Choroid plexus epithelial cell (primary cell): ENCODE results near the gene NPFF.

ENCODE experiments used
- DNase-seq: peaks from one replicate; pipeline ENCODE4 v3.0.0-alpha.2; 2010; ENCODE audit warnings: low read depth
- H3K4me3 ChIP-seq: 2 replicates; pipeline ENCODE4 v1.5.1; 2011; ENCODE audit warnings: low read depth, mild to moderate bottlenecking, control low read depth, low read length, moderate library complexity
- TF ChIP-seq, protein P1 (sequence below): conservative IDR thresholded peaks from 2 replicates; pipeline ENCODE4 v1.5.1; 2011; ENCODE audit warnings: low read depth, mild to moderate bottlenecking, control low read depth, inconsistent platforms, low read length, moderate library complexity

NPFF gene

DNA sequence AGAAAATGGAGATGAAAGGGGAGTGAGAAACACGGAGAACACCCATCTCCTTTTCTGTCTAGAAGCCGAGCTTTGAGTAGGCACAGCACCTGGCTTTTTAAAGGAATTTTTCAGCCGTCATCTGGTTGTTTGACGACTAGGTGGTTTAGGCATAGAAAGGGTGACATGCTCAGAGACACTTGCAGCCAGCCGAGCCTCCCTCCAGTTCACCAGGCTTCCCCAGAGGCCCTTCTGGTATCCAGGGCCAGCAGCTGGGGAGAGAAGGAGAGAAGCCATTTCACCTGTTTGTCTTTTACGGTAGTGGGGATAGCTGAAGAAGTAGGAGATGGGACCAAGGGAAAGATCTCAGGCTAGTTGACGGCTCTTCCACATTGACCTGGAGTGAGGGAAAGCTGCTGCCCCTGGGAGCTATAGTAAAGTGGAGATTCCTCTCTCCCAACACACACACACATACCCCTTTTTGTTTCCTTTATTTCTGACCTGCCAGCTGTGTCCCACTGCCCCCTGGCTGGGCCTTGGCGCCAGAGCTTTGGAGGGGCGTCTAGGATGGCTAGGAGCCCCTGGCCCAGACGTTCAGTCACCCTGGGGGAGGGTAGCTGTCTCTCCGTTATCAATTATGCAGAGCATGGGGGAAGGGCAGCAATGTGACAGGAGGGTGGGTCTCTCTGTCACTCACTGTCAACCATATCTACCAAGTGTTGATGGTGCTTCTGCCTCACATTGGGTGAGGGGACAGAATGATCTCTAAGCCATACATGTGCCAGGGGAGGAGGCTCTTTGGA is 13.5 kb downstream of the NPFF start:
- TF ChIP-seq, protein P1, sequence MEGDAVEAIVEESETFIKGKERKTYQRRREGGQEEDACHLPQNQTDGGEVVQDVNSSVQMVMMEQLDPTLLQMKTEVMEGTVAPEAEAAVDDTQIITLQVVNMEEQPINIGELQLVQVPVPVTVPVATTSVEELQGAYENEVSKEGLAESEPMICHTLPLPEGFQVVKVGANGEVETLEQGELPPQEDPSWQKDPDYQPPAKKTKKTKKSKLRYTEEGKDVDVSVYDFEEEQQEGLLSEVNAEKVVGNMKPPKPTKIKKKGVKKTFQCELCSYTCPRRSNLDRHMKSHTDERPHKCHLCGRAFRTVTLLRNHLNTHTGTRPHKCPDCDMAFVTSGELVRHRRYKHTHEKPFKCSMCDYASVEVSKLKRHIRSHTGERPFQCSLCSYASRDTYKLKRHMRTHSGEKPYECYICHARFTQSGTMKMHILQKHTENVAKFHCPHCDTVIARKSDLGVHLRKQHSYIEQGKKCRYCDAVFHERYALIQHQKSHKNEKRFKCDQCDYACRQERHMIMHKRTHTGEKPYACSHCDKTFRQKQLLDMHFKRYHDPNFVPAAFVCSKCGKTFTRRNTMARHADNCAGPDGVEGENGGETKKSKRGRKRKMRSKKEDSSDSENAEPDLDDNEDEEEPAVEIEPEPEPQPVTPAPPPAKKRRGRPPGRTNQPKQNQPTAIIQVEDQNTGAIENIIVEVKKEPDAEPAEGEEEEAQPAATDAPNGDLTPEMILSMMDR = no peak
- DNase-seq = no peak
- peak overlapping the region; percentile 65 for H3K4me3 ChIP-seq

DNA sequence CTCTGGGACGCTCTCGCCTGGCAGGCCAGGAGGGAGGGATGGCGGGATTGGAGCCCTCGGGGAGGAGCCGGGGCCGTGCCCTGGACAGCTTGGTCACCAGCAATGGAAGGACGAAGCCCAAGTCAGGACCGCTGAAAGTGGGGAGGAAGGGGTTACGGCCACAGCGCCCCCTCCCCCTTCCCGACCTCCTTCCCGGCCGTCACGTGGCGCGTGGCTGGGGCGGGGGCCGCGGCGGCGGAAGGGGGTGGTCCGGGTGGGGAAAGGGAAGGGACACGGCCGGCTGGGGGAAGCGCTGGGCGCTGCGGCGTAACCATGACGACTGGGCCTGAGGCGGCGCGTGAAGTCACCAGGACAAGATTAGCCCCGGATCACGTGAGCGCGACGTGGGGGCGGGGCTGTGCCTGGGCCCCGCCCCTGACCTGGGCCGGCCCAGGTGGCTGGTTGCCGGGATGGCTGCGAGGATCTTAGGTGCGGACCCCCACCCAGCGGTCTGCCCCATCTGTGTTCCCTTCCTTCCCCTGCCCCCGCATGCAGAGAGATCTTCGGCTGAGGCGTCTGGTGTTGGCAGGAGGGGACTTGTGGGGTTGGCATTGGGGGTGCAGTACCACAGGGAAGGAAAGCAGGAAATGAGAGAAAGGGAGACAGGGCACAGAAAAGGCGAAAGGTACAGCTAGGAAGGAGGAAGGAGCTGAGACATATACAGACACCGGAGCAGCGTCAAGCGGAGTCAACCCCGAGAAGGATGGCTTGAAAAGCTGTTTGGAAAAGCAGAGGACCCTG is 14.3 kb downstream of the NPFF start:
- TF ChIP-seq, protein P1 = no peak
- peak; percentile 93 for DNase-seq
- H3K4me3 ChIP-seq = peak overlapping the region; percentile 65

DNA sequence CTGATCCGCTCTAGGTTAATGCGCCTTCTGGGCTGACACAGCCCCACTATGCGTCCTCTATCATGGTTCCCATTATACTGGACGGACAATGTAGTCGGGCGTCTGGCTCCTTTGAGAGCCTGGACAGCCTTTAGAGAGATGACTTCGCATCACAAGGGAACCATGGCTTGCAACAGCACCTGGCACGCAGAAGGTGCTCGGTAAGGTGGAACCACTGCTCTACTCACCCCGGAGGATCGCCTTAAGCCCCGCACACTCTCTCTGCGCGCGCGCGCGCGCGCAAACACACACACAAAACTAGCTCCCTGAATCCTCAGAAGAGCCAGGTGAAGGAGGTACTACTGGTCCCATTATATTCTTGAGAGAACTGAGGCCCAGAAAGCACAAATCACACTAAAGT is 15.1 kb downstream of the NPFF start:
- TF ChIP-seq, protein P1 = no peak
- peak overlapping the region; percentile 65 for H3K4me3 ChIP-seq
- DNase-seq = no peak

DNA sequence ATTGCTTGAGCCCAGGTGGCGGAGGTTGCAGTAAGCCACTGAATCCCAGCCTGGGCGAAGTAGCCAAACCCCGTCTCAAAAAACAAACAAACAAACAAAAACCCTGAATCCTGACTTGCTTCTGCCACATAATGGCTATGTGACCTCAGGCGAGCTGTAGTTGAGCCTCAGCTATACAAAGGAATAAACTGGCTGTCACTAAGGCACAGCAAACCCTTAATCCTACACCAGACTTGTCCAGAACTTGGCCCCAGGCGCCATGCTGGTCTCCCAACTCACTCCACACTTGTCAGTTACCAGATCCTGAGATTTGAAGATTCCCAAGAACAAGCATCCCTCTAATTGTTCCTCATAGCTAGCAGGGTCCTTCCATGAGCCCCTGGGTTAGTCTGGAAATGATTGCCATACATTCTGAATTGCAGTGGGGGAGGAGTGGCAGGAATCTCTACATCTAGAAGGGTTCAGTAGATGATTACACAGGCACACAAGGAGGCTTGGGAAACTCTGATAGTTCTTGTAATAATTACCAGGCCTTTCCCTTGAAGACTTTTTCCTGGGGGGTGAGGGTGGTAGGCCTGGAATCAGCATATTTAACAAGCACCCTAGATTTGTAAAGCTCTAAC is 17.9 kb downstream of the NPFF start:
- H3K4me3 ChIP-seq = no peak overlapping the region
- TF ChIP-seq, protein P1 = no peak

DNA sequence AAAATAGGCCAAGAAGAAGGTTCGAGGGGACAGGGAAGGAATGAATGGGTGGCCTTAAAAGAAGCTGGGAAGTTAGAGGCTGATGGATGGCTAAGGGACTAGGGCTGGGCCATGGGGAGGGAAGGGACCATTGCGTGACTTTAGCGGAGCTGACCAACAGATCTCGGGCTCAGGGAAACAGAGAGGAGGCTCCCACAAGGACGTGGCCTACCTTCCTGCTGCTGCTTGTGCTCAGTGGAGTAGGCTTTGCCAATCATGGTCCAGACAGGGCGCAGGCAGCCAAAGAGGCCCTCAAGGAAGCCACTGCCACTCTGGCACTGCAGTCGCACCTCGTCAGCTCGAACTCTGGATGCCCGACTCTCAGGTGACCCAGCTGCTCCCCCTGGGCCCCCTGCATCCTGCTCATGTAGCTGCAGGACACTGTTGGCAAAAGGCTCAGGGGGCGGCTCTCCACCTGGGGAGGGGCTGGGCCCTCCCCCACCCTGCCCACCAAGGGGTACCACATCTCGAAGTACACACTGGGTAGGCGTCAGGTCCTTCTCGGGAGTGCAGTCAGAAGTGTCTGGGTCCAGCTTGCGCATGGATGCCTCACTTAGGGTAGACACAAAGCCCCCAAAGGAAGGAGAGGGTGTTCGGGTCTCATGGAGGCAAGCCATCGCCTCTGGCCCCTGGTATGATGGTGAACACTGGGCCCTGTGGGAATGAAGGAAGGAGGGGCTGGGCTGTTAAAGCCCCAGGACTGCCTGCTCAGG is 20.4 kb downstream of the NPFF start:
- DNase-seq = no peak
- TF ChIP-seq, protein P1 = no peak
- H3K4me3 ChIP-seq = no peak overlapping the region

More for the DNA sequence above, 17.9 kb downstream of the NPFF start:
- no peak for DNase-seq

DNA sequence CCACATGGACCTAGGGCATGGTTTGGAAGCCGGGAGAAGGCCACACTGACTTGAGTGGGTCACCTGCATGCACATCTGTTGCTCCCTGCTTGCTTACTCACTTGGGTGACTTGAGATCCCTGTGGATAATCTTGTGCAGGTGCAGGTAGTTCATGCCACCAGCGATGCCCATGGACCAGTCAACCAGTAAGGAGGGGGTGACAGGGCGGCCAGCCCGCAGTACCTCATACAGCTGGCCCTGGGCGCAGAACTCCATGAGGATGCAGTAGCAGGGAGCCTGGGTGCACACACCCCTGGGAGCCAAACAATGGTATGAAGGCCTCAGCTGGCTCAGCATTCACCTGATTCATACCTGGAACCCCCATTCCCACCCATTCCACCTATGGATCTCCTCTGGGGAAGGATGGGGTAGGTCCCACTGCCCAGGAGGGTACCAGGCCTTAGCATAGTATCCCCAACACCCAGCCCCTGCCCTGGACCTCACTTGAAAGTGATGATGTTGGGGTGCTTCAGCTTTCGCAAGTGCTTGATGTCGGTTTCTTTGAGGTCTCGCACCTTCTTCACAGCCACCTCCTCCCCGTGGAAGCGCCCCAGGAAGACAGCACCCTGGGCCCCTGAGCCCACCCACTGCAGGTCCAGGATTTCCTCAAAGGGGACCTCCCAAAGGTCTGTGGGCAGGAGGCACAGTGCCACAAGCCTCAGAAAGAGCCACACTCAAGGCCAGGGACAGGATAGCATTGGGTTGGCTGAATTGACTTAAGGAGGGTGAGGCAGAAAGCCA is 21.1 kb downstream of the NPFF start:
- TF ChIP-seq, protein P1 = no peak
- DNase-seq = no peak
- no peak overlapping the region for H3K4me3 ChIP-seq
